ENCODE results near the gene TMEM259.

Gene TMEM259

DNA sequence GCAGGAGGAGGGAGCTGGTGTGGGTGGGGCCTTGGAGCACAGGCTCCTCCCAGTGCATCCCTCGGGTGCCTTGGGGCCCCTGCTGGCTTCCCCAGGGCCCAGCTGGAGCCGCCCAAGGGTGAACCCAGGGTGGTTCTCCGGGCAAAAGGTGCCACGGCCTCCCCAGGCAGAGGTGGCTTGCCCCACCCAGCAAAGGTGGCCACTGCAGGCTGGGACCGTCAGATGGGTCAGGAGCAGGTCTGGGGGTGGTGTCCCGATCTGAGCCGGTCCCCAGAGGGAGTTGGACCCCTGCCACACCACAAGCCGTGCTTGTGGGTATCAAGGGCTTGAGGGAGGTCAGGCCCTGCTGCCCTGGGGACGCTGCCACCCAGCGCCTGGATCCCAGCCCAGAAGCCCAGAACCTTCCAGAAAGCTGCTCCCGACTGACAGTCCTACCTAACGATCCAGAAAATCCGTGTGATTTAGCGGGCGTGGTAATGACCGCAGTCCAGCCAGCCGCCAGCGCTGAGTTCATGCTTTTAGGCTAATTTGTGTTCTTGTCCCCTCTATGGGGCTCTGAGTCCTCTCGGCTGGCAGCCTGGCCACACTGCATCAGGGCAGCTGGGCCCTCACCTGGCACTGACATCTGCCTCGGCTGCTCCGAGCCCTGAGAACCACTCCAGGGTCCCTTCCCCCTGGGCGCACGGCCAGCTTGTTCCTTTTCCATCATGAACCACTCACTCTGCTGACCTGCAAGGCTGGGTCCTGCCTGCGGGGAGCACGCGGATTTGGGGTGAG is 25.7 kb downstream of the TMEM259 start:
- no peak overlapping the region for H3K9ac ChIP-seq (ENCODE audit: low read length)
- no peak overlapping the region for H3K4me3 ChIP-seq (ENCODE audit: low read length)
- peaks cover 2% of the 10 kb centered on the region for H3K36me3 ChIP-seq (ENCODE audit: control insufficient read depth, insufficient read depth, low read length)
- peaks cover 33% of the 10 kb centered on the region for H3K27me3 ChIP-seq (ENCODE audit: control insufficient read depth, insufficient read depth, low read length)
- H3K4me1 ChIP-seq (ENCODE audit: control insufficient read depth, insufficient read depth, low read length): peaks cover 4% of the 10 kb centered on the region
- H3K27ac ChIP-seq (ENCODE audit: low read depth, low read length): no peak overlapping the region

GRCh38 chr19:994516-994915 is 26.4 kb downstream of the TMEM259 start:
- Histone ChIP-seq H3K27ac (ENCODE audit: low read depth, low read length) (no peak overlapping the region), H3K4me3 (ENCODE audit: low read length) (no peak overlapping the region), H3K4me1 (ENCODE audit: control insufficient read depth, insufficient read depth, low read length) (peaks cover 4% of the 10 kb centered on the region), H3K36me3 (ENCODE audit: control insufficient read depth, insufficient read depth, low read length) (peaks cover 3% of the 10 kb centered on the region), H3K9ac (ENCODE audit: low read length) (no peak overlapping the region), H3K27me3 (ENCODE audit: control insufficient read depth, insufficient read depth, low read length) (peaks cover 32% of the 10 kb centered on the region)

DNA sequence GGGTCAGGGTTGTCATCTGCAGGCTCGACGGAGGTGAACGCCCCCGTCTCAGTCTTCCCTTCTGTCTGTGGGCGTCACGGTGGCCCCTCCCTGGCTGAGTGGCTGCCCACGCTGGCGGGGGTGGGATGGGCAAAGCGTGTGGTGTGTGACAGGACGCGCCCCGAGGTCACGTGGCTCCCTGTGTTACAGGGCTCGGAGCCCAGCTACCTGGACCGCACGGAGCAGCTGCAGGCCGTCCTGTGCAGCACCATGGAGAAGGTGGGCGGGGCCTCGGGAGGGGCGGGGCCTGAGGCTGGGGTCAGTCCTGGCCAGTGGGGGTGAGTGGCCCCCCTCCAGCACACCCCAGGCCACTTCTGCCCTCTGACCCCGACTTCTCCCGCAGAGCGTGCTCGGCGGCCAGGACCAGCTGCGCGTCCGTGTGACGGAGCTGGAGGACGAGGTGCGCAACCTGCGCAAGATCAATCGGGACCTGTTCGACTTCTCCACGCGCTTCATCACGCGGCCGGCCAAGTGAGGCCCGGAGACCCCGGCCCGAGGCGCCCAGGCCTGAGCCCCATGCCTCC is 27.0 kb downstream of the TMEM259 start:
- Histone ChIP-seq H3K9ac (ENCODE audit: low read length) (no peak overlapping the region), H3K36me3 (ENCODE audit: control insufficient read depth, insufficient read depth, low read length) (peaks cover 3% of the 10 kb centered on the region), H3K27me3 (ENCODE audit: control insufficient read depth, insufficient read depth, low read length) (peaks cover 26% of the 10 kb centered on the region), H3K4me1 (ENCODE audit: control insufficient read depth, insufficient read depth, low read length) (peaks cover 4% of the 10 kb centered on the region), H3K27ac (ENCODE audit: low read depth, low read length) (no peak overlapping the region), H3K4me3 (ENCODE audit: low read length) (no peak overlapping the region)

- H3K36me3 ChIP-seq (ENCODE audit: control insufficient read depth, insufficient read depth, low read length): peaks cover 3% of the 10 kb centered on the region
- H3K4me3 ChIP-seq (ENCODE audit: low read length): no peak overlapping the region
- H3K4me1 ChIP-seq (ENCODE audit: control insufficient read depth, insufficient read depth, low read length): peaks cover 4% of the 10 kb centered on the region
- no peak overlapping the region for H3K9ac ChIP-seq (ENCODE audit: low read length)
- no peak overlapping the region for H3K27ac ChIP-seq (ENCODE audit: low read depth, low read length)
- peaks cover 23% of the 10 kb centered on the region for H3K27me3 ChIP-seq (ENCODE audit: control insufficient read depth, insufficient read depth, low read length)
Observed at GRCh38 chr19:993361-993830, 27.5 kb downstream of the TMEM259 start.

GRCh38 chr19:992670-993055 is 28.3 kb downstream of the TMEM259 start:
- H3K4me3 ChIP-seq (ENCODE audit: low read length): no peak overlapping the region
- peaks cover 4% of the 10 kb centered on the region for H3K4me1 ChIP-seq (ENCODE audit: control insufficient read depth, insufficient read depth, low read length)
- H3K27me3 ChIP-seq (ENCODE audit: control insufficient read depth, insufficient read depth, low read length): peaks cover 18% of the 10 kb centered on the region
- H3K36me3 ChIP-seq (ENCODE audit: control insufficient read depth, insufficient read depth, low read length): peaks cover 3% of the 10 kb centered on the region
- H3K9ac ChIP-seq (ENCODE audit: low read length): no peak overlapping the region
- H3K27ac ChIP-seq (ENCODE audit: low read depth, low read length): no peak overlapping the region

- Histone ChIP-seq H3K4me1 (ENCODE audit: control insufficient read depth, insufficient read depth, low read length) (peaks cover 4% of the 10 kb centered on the region), H3K27ac (ENCODE audit: low read depth, low read length) (no peak overlapping the region), H3K27me3 (ENCODE audit: control insufficient read depth, insufficient read depth, low read length) (peaks cover 13% of the 10 kb centered on the region), H3K9ac (ENCODE audit: low read length) (no peak overlapping the region), H3K4me3 (ENCODE audit: low read length) (no peak overlapping the region), H3K36me3 (ENCODE audit: control insufficient read depth, insufficient read depth, low read length) (peaks cover 3% of the 10 kb centered on the region)
Observed at GRCh38 chr19:991932-992669, 28.8 kb downstream of the TMEM259 start.

- Histone ChIP-seq H3K4me3 (ENCODE audit: low read length) (no peak overlapping the region), H3K4me1 (ENCODE audit: control insufficient read depth, insufficient read depth, low read length) (peaks cover 3% of the 10 kb centered on the region), H3K36me3 (ENCODE audit: control insufficient read depth, insufficient read depth, low read length) (peaks cover 3% of the 10 kb centered on the region)
Observed at GRCh38 chr19:991174-991931, 29.6 kb downstream of the TMEM259 start.

DNA sequence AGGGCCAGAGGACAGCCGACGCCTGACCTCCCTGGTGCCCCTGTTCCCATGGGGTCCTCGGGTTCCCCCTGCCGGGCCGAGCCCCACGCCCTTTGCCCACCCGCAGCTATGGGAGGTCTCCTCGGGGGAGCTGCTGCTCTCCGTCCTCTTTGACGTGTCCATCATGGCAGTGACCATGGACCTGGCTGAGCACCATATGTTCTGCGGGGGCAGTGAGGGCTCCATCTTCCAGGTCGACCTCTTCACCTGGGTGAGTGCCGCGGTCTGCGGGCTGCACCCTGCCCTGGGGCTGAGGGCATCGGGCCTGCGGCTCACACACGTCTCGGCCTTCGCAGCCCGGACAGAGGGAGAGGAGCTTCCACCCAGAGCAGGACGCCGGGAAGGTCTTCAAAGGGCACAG is 30.2 kb downstream of the TMEM259 start:
- H3K27ac ChIP-seq (ENCODE audit: low read depth, low read length): no peak overlapping the region
- no peaks in the 10 kb centered on the region for H3K4me1 ChIP-seq (ENCODE audit: control insufficient read depth, insufficient read depth, low read length)
- no peak overlapping the region for H3K9ac ChIP-seq (ENCODE audit: low read length)
- no peak overlapping the region for H3K4me3 ChIP-seq (ENCODE audit: low read length)
- H3K27me3 ChIP-seq (ENCODE audit: control insufficient read depth, insufficient read depth, low read length): peaks cover 4% of the 10 kb centered on the region
- peaks cover 3% of the 10 kb centered on the region for H3K36me3 ChIP-seq (ENCODE audit: control insufficient read depth, insufficient read depth, low read length)

More at GRCh38 chr19:991174-991931, 29.6 kb downstream of the TMEM259 start:
- H3K27me3 ChIP-seq (ENCODE audit: control insufficient read depth, insufficient read depth, low read length): peaks cover 10% of the 10 kb centered on the region
- H3K9ac ChIP-seq (ENCODE audit: low read length): no peak overlapping the region
- no peak overlapping the region for H3K27ac ChIP-seq (ENCODE audit: low read depth, low read length)

- Histone ChIP-seq H3K9ac (ENCODE audit: low read length) (no peak overlapping the region), H3K4me1 (ENCODE audit: control insufficient read depth, insufficient read depth, low read length) (no peaks in the 10 kb centered on the region), H3K4me3 (ENCODE audit: low read length) (no peak overlapping the region), H3K27ac (ENCODE audit: low read depth, low read length) (no peak overlapping the region), H3K36me3 (ENCODE audit: control insufficient read depth, insufficient read depth, low read length) (peaks cover 3% of the 10 kb centered on the region), H3K27me3 (ENCODE audit: control insufficient read depth, insufficient read depth, low read length) (no peaks in the 10 kb centered on the region)
Observed at GRCh38 chr19:990119-990571, 30.8 kb downstream of the TMEM259 start.

DNA sequence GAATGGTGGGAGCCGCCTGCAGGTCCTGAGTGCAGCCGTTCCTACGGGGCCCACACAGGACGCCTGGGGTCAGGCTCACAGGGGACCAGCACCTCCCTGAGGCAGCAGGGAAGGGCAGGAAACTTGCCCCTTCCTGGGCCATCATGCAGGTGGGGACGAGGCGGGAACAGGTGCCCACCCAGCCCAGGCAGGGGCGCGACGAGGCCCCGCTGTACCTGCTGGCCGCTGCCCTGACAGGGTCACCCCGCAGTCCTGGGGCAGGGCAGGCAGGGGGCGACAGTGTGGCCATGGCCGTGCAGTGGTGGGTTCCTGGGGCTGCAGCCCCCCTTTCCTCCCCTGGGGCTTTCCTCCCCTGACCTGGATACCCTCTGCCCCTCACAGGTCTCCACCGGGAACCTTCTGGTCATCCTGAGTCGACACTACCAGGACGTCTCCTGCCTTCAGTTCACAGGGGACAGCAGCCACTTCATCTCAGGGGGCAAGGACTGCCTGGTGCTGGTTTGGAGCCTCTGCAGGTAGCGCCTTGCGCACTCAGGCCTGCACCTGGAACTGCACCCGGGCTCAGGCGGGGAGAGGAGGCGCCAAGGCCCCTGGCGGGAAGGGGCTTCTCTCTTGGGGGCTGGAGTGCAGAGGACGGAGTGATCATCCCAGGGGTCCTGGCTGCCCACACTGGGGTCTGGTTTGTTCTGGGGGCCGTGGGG is 31.4 kb downstream of the TMEM259 start:
- Histone ChIP-seq H3K9ac (ENCODE audit: low read length) (no peak overlapping the region), H3K27ac (ENCODE audit: low read depth, low read length) (no peak overlapping the region), H3K36me3 (ENCODE audit: control insufficient read depth, insufficient read depth, low read length) (peaks cover 3% of the 10 kb centered on the region), H3K4me1 (ENCODE audit: control insufficient read depth, insufficient read depth, low read length) (peaks cover 3% of the 10 kb centered on the region), H3K27me3 (ENCODE audit: control insufficient read depth, insufficient read depth, low read length) (no peaks in the 10 kb centered on the region), H3K4me3 (ENCODE audit: low read length) (no peak overlapping the region)

- no peak overlapping the region for H3K9ac ChIP-seq (ENCODE audit: low read length)
- H3K27ac ChIP-seq (ENCODE audit: low read depth, low read length): no peak overlapping the region
- H3K36me3 ChIP-seq (ENCODE audit: control insufficient read depth, insufficient read depth, low read length): peaks cover 3% of the 10 kb centered on the region
- no peak overlapping the region for H3K4me3 ChIP-seq (ENCODE audit: low read length)
- H3K4me1 ChIP-seq (ENCODE audit: control insufficient read depth, insufficient read depth, low read length): peaks cover 3% of the 10 kb centered on the region
- no peaks in the 10 kb centered on the region for H3K27me3 ChIP-seq (ENCODE audit: control insufficient read depth, insufficient read depth, low read length)
Observed at GRCh38 chr19:988510-988909, 32.4 kb downstream of the TMEM259 start.

Data from rectal smooth muscle tissue (tissue), 1 donor.